ENCODE measurements around the gene CTIF. TPM values are rescaled to one million over a fixed set of nuclear protein-coding genes. Genes with fewer than 3 reads are reported as not detected.

Gene CTIF
- total RNA-seq, 4 donors from 2014 or later, result 16.6 to 116 (median 34.5) TPM

- Histone ChIP-seq H3K36me3 (no peaks in the 10 kb centered on the region), H3K9me3 (no peaks in the 10 kb centered on the region), H3K27me3 (no peaks in the 10 kb centered on the region), H3K4me3 (no peak overlapping the region), H3K27ac (no peak overlapping the region), H3K4me1 (peaks cover 0 to 4% (median 0%) of the 10 kb centered on the region in 4 donors)
- TF ChIP-seq CTCF (IDR thresholded peaks at IDR 0.05), result no peak
- TF ChIP-seq POLR2A (IDR thresholded peaks at IDR 0.05), result no peak
- DNase-seq, result no peak
Measured at GRCh38 chr18:48874233-48874632, 335.4 kb downstream of the CTIF start.

GRCh38 chr18:48874701-48875162 lies 335.9 kb downstream of the CTIF start:
- Histone ChIP-seq H3K27me3 (no peaks in the 10 kb centered on the region), H3K4me1 (no peaks in the 10 kb centered on the region), H3K27ac (no peak overlapping the region), H3K36me3 (no peaks in the 10 kb centered on the region), H3K4me3 (no peak overlapping the region), H3K9me3 (no peaks in the 10 kb centered on the region)
- DNase-seq, result no peak
- no peak for TF ChIP-seq CTCF (IDR thresholded peaks at IDR 0.05)
- TF ChIP-seq POLR2A (IDR thresholded peaks at IDR 0.05), result no peak

GRCh38 chr18:48875314-48875941 lies 336.6 kb downstream of the CTIF start:
- Histone ChIP-seq H3K36me3 (no peaks in the 10 kb centered on the region), H3K4me3 (no peak overlapping the region), H3K4me1 (no peaks in the 10 kb centered on the region), H3K27me3 (no peaks in the 10 kb centered on the region), H3K27ac (no peak overlapping the region), H3K9me3 (no peaks in the 10 kb centered on the region)
- TF ChIP-seq CTCF (IDR thresholded peaks at IDR 0.05), result no peak
- no peak for TF ChIP-seq POLR2A (IDR thresholded peaks at IDR 0.05)
- DNase-seq, result peak in 1 of 3 donors; percentile 40

GRCh38 chr18:48875942-48876511 lies 337.2 kb downstream of the CTIF start:
- TF ChIP-seq POLR2A (IDR thresholded peaks at IDR 0.05) (no peak), CTCF (IDR thresholded peaks at IDR 0.05) (no peak)
- Histone ChIP-seq H3K9me3 (no peaks in the 10 kb centered on the region), H3K4me3 (no peak overlapping the region), H3K27me3 (no peaks in the 10 kb centered on the region), H3K27ac (no peak overlapping the region), H3K4me1 (no peaks in the 10 kb centered on the region), H3K36me3 (no peaks in the 10 kb centered on the region)
- DNase-seq, result no peak

- Histone ChIP-seq H3K4me3 (no peak overlapping the region), H3K9me3 (no peaks in the 10 kb centered on the region), H3K27me3 (no peaks in the 10 kb centered on the region), H3K27ac (no peak overlapping the region), H3K4me1 (no peaks in the 10 kb centered on the region), H3K36me3 (no peaks in the 10 kb centered on the region)
- no peak for TF ChIP-seq POLR2A (IDR thresholded peaks at IDR 0.05)
- TF ChIP-seq CTCF (IDR thresholded peaks at IDR 0.05), result no peak
- DNase-seq, result peak in 1 of 3 donors; percentile 25
Measured at GRCh38 chr18:48876590-48876989, 337.8 kb downstream of the CTIF start.
